ENCODE results near the gene LPAR1.
"Not testable (repeated sequence)": the region's sequence is repeated elsewhere in the genome, so short reads cannot be mapped to it uniquely, and the experiment has no call there.

Gene LPAR1

GRCh38 chr9:110886832-110887231, 151.4 kb downstream of the LPAR1 start:
- in situ Hi-C loops (cut with MboI; ENCODE audit: low sequenced_read_pairs): no loop called here

DNA sequence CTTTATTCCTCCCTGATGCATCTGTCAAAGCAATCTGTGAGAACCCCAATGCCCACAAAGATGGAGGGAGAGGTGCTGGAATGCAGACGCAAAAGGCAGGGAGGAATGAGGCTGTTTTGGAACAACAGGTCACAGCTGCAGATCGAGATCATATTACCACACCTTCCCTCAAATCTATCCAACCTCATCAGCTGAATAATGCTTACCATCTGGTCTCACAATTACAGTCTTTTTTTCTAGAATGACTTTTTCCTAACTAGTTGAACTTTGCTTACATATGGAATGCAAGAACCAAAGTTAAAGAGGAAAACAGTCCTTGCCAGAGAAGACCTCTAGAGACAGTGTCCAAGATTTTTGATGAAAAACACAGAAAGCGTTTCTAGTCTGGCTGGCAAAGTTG, 158.1 kb downstream of the LPAR1 start:
- in situ Hi-C loops (cut with MboI; ENCODE audit: low sequenced_read_pairs): no loop called here

GRCh38 chr9:110877374-110877773, 160.9 kb downstream of the LPAR1 start:
- in situ Hi-C loops (cut with MboI; ENCODE audit: low sequenced_read_pairs): no loop called here

DNA sequence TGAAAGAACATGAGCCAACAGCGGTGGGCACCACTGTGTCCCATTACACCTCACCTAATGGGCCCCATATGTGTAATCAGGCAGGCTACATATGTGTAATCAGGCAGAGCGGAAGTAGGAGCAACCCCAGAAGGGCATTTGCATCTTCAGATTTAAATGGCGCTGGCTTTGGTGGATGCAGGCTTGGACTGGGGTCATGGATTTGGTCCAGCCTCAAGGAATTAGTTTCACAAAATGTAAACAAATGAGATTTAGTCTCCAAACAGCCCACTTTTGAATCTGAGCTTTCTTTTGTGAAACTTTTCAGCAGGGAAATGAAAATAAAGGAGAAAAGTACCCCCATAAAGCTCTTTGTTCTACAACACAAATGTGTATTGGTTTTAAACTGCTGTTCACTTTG, 161.3 kb downstream of the LPAR1 start:
- in situ Hi-C loops (cut with MboI; ENCODE audit: low sequenced_read_pairs): no loop called here

DNA sequence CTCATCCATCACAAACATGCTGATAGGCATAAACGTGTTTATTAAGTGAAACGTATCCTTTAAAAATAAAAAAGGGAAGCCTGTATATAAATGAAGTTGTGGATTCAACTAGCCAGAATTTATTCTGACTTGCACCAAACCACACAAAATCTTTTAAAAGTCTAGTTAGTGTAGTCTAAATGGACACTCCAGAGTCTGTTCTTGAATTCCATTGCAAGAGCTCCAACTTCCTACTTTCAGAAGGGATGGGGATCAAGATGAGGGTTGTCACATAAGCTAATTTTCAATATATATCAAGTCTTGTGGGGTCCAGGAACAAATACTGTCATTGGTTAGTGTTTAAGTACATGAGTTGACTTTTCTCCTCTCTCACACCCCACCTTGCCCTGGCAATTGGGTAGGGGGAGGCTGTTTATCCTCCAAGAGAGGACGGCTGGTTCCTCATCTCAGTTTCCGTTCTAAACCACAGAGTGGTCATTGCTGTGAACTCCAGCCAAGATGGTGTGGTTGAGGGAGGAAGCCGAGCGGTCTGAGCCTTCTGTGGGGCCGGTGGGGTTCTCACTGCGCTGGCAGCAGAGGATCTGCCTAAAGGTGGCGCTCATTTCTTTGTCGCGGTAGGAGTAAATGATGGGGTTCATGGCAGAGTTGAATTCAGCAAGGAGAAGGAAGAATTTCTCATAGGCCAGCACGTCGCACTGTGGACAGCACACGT, 163.2 kb downstream of the LPAR1 start:
- in situ Hi-C loops (cut with MboI; ENCODE audit: low sequenced_read_pairs): no loop called here

DNA sequence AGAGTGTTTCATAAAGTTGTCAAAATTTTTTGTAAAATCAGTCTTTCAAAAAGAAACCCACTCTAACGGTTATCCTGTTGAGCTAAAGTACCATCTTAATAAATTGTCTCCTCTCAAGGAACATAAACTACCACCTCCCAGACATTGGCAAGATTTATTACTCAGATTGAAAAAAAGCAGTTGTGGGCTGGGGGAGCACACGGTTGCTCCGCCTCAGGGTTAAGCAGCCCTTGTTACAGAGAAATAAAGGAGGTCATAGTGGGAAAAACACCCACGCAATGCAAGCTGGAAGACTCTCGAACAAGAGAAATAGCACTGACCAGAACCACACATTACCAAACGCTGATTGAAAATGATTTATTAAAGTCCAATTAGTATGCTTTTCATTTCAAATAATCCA, 165.3 kb downstream of the LPAR1 start:
- in situ Hi-C loops (cut with MboI; ENCODE audit: low sequenced_read_pairs): no loop called here

DNA sequence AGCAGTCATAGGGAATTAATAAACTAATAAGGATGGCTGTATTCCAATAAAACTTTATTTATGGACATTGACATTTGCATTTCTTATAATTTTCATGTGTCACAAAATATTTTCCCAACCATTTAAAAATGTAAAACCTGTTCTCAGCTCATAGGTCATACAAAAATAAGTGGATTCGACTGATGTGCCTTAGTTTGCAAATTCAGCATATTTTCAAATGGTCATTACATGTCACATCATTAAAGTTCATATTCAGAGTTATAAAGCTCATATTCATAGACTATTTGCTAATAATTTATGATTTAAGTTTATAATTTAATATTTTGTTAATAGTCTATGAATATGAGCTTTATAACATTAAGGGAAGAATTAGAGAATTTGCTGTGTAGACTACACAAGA, 166.5 kb downstream of the LPAR1 start:
- in situ Hi-C loops (cut with MboI; ENCODE audit: low sequenced_read_pairs): no loop called here

- in situ Hi-C loops (cut with MboI; ENCODE audit: low sequenced_read_pairs): no loop called here
Measured at GRCh38 chr9:110869931-110870330, 168.3 kb downstream of the LPAR1 start.

DNA sequence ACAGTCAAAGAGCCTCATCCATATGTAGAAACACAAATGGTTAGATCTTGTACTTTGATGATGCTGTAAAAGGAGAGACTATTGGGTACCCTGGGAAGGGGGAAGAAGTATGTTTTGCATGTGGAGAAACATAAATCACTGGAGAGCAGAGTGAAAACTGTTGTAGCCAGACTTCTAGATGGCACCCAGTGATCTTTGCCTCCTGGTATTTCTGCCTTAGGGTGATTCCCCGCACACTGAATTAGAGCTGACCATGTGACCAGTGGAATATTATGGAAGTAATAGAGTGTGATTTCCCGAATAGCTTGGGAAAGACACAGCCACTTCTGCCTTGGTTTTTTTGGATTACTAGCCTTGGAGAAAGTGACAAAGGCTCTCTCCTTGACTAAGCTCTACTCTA, 174.3 kb downstream of the LPAR1 start:
- in situ Hi-C loops (cut with MboI; ENCODE audit: low sequenced_read_pairs): no loop called here

- in situ Hi-C loops (cut with MboI; ENCODE audit: low sequenced_read_pairs): not testable (repeated sequence)
Measured at GRCh38 chr9:110861370-110862110, 176.7 kb downstream of the LPAR1 start.

GRCh38 chr9:110856772-110857171, 181.5 kb downstream of the LPAR1 start:
- in situ Hi-C loops (cut with MboI; ENCODE audit: low sequenced_read_pairs): no loop called here

DNA sequence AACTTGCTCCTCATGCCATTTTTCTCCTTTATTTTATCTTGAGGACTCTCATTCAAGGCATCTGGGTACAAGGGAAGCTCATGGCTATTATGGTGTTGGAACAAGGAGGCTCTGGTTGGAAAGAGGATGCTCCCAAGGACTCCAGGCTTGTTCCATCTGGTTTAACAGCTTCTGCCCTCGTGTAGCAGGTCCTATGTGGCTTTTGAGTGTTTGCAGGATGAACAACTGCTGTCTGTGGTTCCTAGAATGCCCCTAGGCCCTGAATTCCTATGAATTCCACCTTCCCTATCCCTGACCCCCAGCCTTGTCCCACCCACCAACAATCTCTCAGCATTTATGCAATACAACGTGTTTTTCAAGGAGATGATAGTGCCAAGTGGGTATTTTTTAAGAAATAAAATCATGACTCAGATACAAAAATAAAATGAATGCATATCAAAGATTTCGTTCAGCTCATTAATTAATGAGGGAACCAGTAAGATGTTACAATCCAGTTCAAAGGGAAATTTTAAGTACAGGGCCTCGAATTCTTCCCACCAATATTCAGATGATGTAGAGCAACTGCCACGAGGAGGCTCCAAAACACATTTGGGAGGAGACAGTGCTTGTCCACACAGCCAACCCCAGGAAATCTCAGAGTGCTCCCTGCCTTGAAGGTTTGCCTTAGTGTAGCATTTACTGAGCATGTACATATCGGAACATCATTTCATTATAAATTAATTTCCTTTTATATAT, 187.7 kb downstream of the LPAR1 start:
- in situ Hi-C loops (cut with MboI; ENCODE audit: low sequenced_read_pairs): no loop called here

DNA sequence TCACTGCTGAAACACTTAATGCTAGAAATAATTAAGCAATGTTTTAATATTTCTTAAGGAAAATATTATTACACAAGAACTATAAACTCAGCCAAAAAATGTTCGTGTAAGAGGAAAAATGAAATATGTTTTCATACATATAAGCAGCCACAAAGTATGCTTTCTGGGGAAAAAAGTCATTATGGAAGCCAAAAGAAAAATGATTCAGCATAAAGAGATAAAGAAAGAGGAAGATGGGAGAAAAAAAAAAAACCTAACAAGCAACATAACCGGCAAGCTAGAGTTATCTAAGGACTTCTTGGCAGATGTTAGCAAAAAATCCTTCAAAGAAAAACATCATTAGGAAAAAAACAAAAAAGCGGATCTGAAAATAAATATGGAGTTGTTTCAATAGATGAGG, 190.6 kb downstream of the LPAR1 start:
- in situ Hi-C loops (cut with MboI; ENCODE audit: low sequenced_read_pairs): no loop called here

GRCh38 chr9:110846215-110846614, 192.1 kb downstream of the LPAR1 start:
- in situ Hi-C loops (cut with MboI; ENCODE audit: low sequenced_read_pairs): no loop called here

GRCh38 chr9:110844121-110844520, 194.1 kb downstream of the LPAR1 start:
- in situ Hi-C loops (cut with MboI; ENCODE audit: low sequenced_read_pairs): no loop called here

- in situ Hi-C loops (cut with MboI; ENCODE audit: low sequenced_read_pairs): no loop called here
Measured at GRCh38 chr9:110842986-110843385, 195.3 kb downstream of the LPAR1 start.

GRCh38 chr9:110842169-110842568, 196.1 kb downstream of the LPAR1 start:
- in situ Hi-C loops (cut with MboI; ENCODE audit: low sequenced_read_pairs): no loop called here

- in situ Hi-C loops (cut with MboI; ENCODE audit: low sequenced_read_pairs): no loop called here
Measured at GRCh38 chr9:110837401-110838005, 200.8 kb downstream of the LPAR1 start.

- in situ Hi-C loops (cut with MboI; ENCODE audit: low sequenced_read_pairs): no loop called here
Measured at GRCh38 chr9:110835859-110836271, 202.4 kb downstream of the LPAR1 start.

GRCh38 chr9:110835404-110835803, 202.9 kb downstream of the LPAR1 start:
- in situ Hi-C loops (cut with MboI; ENCODE audit: low sequenced_read_pairs): no loop called here

DNA sequence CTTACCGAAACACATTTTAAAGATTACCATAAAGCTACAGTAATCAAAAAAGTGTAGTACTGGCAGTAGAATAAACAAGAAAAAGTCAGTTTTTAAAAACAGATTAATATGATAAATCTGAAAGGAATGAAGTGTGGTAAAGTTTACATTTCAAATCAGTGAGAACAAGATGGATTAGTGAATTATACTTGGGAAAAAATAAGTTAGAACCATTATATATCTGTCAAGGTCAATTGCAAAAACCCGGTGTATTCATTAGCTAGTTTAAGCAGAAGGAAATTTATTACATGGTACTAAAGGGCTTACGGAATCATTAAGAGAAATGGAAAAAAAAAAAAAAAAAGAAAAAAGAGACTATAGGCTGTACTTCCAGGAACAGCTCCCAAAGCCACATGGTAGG, 205.3 kb downstream of the LPAR1 start:
- in situ Hi-C loops (cut with MboI; ENCODE audit: low sequenced_read_pairs): no loop called here

All from HL-60/S4 (cell line).